ENCODE results near the gene CACHD1. TPM values are rescaled to one million over a fixed set of nuclear protein-coding genes. Genes with fewer than 3 reads are reported as not detected.

Gene CACHD1
- total and polyA plus RNA-seq, 10 donors = 1.1 to 17.3 (median 11.4) TPM

- intact Hi-C loops (cut with DNase I; ENCODE audit: low total_unique reads) = no loop called here
- Histone ChIP-seq H3K36me3 (no peaks in the 10 kb centered on the region), H3K4me1 (no peaks in the 10 kb centered on the region), H3K27ac (no peak overlapping the region), H3K9me3 (no peaks in the 10 kb centered on the region), H3K4me3 (no peak overlapping the region), H3K27me3 (replicated peaks in 1 of 7) (no peaks in the 10 kb centered on the region)
- TF ChIP-seq CTCF (IDR thresholded peaks at IDR 0.05 in 8 of 11, conservative IDR thresholded peaks at IDR 0.05 in 3 of 11) = no peak
- DNase-seq = no peak
- WGBS, 5 donors = 71 to 92% (median 86%) methylated on average over 2 of the region's 2 CpGs
Observed at GRCh38 chr1:64425521-64425920, 44.4 kb upstream of the CACHD1 start.

DNA sequence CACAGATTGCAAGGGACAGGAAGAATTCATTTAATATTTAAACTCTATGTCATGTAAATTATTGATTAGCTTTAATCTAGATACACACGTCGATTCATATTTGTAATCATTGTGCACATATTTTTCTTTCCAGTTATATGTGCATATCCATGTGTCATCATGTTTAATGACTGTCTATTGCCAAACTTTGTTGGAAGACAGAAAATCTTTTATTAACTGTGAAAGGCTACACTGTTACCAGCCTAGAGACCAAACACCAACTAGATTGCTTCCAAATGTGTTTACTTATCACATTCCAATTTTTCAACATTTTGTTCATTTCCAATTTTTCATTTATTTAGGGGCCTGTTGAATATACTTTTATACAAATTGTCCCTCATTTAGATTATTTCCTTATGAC lies 43.2 kb upstream of the CACHD1 start:
- Histone ChIP-seq H3K27me3 (replicated peaks in 1 of 7) (no peaks in the 10 kb centered on the region), H3K4me1 (no peaks in the 10 kb centered on the region), H3K4me3 (no peak overlapping the region), H3K36me3 (no peaks in the 10 kb centered on the region), H3K27ac (no peak overlapping the region), H3K9me3 (no peaks in the 10 kb centered on the region)
- DNase-seq = no peak
- intact Hi-C loops (cut with DNase I; ENCODE audit: low total_unique reads) = no loop called here
- 91 to 96% (median 94%) methylated on average over 2 of the region's 2 CpGs for WGBS, 5 donors
- TF ChIP-seq POLR2A (IDR thresholded peaks at IDR 0.05) = no peak

DNA sequence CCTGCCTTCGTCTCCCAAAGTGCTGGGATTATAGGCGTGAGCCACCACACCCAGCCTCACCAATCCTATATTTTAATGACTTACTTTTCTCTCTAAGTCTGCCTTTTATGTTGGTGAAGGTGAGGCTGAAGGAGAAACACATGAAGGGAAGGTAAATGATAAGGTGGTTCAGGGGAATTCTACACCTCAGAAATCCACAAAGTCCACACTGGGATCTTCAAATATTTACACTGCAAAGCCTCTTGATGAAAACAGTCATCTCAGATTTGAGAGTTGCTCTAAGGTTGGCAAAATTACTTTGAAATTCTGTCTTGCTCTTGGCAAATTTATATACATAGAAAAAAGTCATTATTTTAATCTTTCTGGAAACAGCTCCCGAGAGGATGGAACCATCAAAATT lies 42.0 kb upstream of the CACHD1 start:
- Histone ChIP-seq H3K27ac (no peak overlapping the region), H3K4me1 (no peaks in the 10 kb centered on the region), H3K4me3 (no peak overlapping the region), H3K36me3 (no peaks in the 10 kb centered on the region), H3K9me3 (no peaks in the 10 kb centered on the region), H3K27me3 (replicated peaks in 1 of 7) (no peaks in the 10 kb centered on the region)
- TF ChIP-seq CTCF (IDR thresholded peaks at IDR 0.05 in 8 of 11, conservative IDR thresholded peaks at IDR 0.05 in 3 of 11) (no peak), POLR2A (IDR thresholded peaks at IDR 0.05) (no peak), POLR2AphosphoS5 (IDR thresholded peaks at IDR 0.05) (no peak)
- intact Hi-C loops (cut with DNase I; ENCODE audit: low total_unique reads) = no loop called here
- no peak for DNase-seq
- WGBS, 5 donors = 62 to 81% (median 67%) methylated on average over 3 of the region's 3 CpGs

DNA sequence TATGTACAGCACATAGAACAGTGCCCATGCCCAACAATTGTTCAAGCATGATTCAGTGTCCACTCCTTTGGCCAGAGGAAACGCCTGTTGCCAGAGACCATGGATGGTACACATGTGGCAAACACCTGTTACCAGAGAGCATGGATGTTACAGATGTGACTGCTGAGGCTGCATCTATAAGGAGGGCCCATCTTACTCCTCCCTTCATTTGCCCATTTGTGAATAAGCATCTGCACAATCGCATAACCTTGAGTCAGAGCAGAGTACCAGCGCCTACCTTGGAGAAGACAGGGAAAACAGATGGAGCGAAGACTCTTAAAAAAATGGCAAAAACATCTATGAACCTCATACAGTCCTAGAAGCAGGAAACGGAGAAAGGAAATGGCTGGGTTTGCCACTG lies 36.6 kb upstream of the CACHD1 start:
- 79 to 88% (median 85%) methylated on average over 5 of the region's 5 CpGs for WGBS, 5 donors
- TF ChIP-seq POLR2AphosphoS5 (IDR thresholded peaks at IDR 0.05) (no peak), CTCF (IDR thresholded peaks at IDR 0.05 in 8 of 11, conservative IDR thresholded peaks at IDR 0.05 in 3 of 11) (no peak), POLR2A (IDR thresholded peaks at IDR 0.05) (no peak)
- Histone ChIP-seq H3K9me3 (no peaks in the 10 kb centered on the region), H3K27me3 (replicated peaks in 1 of 7) (no peaks in the 10 kb centered on the region), H3K4me1 (no peaks in the 10 kb centered on the region), H3K27ac (no peak overlapping the region), H3K36me3 (no peaks in the 10 kb centered on the region), H3K4me3 (no peak overlapping the region)
- intact Hi-C loops (cut with DNase I; ENCODE audit: low total_unique reads) = no loop called here
- DNase-seq = no peak

DNA sequence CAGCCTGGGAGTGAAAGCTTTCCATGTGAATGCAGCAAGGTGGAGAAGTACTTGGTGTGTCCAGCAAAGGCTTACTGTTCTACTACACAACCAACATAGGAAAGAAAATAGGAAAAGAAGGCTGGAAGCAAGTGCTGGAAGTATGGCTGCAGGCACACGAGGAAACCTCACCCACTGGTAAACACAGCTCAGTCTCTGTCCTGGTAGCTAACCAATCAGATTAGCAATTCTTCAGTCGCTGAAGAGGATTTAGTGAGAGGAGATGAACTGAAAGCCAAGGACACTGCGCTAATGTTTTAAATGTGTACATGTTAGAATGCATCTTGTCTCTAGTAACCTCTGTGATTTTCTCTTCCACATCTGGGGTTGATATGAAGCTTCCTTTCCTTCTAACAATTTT lies 36.2 kb upstream of the CACHD1 start:
- TF ChIP-seq POLR2A (IDR thresholded peaks at IDR 0.05) (no peak), POLR2AphosphoS5 (IDR thresholded peaks at IDR 0.05) (no peak), CTCF (IDR thresholded peaks at IDR 0.05 in 8 of 11, conservative IDR thresholded peaks at IDR 0.05 in 3 of 11) (no peak)
- H3K27ac ChIP-seq = no peak overlapping the region

More for the DNA sequence above, 36.2 kb upstream of the CACHD1 start:
- Histone ChIP-seq H3K9me3 (no peaks in the 10 kb centered on the region), H3K4me3 (no peak overlapping the region), H3K27me3 (replicated peaks in 1 of 7) (no peaks in the 10 kb centered on the region), H3K4me1 (no peaks in the 10 kb centered on the region), H3K36me3 (no peaks in the 10 kb centered on the region)
- WGBS, 5 donors = 50 to 80% (median 64%) methylated on average over 3 of the region's 3 CpGs
- intact Hi-C loops (cut with DNase I; ENCODE audit: low total_unique reads) = no loop called here
- no peak for DNase-seq
